HG02763 (cell line): ENCODE results near the gene SETD1B.
"Not testable (repeated sequence)": the region's sequence is repeated elsewhere in the genome, so short reads cannot be mapped to it uniquely, and the experiment has no call there.

Experiments
- ATAC-seq: cut with Tn5 transposase; IDR thresholded peaks from one replicate; pipeline ENCODE4 v1.9.1; 2021; ENCODE audit warnings: mild to moderate bottlenecking, moderate library complexity; ENCODE audit not compliant: unreplicated experiment

SETD1B gene

GRCh38 chr12:121845701-121846100 lies 41.9 kb downstream of the SETD1B start:
- ATAC-seq = no peak

GRCh38 chr12:121849211-121849610 lies 45.4 kb downstream of the SETD1B start:
- no peak for ATAC-seq

- ATAC-seq = no peak
These were observed 45.9 kb downstream of the SETD1B start for GRCh38 chr12:121849665-121850064.

GRCh38 chr12:121852392-121852791 lies 48.6 kb downstream of the SETD1B start:
- ATAC-seq = not testable (repeated sequence)

GRCh38 chr12:121857322-121858246 lies 53.8 kb downstream of the SETD1B start:
- ATAC-seq = no peak

- ATAC-seq = no peak
These were observed 54.5 kb downstream of the SETD1B start for GRCh38 chr12:121858318-121858661.

- ATAC-seq = no peak
These were observed 55.1 kb downstream of the SETD1B start, which contains the start of gene HPD for GRCh38 chr12:121858662-121859572. TSS of gene HPD (minus strand) at chr12:121858859. CDS start at chr12:121858823, 36 bp downstream.

GRCh38 chr12:121860257-121860656 lies 56.4 kb downstream of the SETD1B start:
- ATAC-seq = no peak

GRCh38 chr12:121860699-121861098 lies 56.9 kb downstream of the SETD1B start:
- ATAC-seq = not testable (repeated sequence)

- ATAC-seq = no peak
These were observed 57.9 kb downstream of the SETD1B start for GRCh38 chr12:121861636-121862254.

GRCh38 chr12:121866331-121866730 lies 62.5 kb downstream of the SETD1B start:
- no peak for ATAC-seq

GRCh38 chr12:121869229-121869628 lies 65.4 kb downstream of the SETD1B start:
- not testable (repeated sequence) for ATAC-seq

- no peak for ATAC-seq
These were observed 67.7 kb downstream of the SETD1B start for GRCh38 chr12:121871467-121871866.

GRCh38 chr12:121872546-121873215 lies 68.9 kb downstream of the SETD1B start:
- no peak for ATAC-seq

GRCh38 chr12:121873216-121873569 lies 69.4 kb downstream of the SETD1B start:
- ATAC-seq = no peak

- no peak for ATAC-seq
These were observed 70.3 kb downstream of the SETD1B start for GRCh38 chr12:121874071-121874470.

GRCh38 chr12:121875582-121875981 lies 71.8 kb downstream of the SETD1B start:
- no peak for ATAC-seq

- ATAC-seq = not testable (repeated sequence)
These were observed 72.3 kb downstream of the SETD1B start for GRCh38 chr12:121876080-121876447.
